K562 (cell line): ENCODE results near the gene NADSYN1. TPM values are rescaled to one million over a fixed set of nuclear protein-coding genes. Genes with fewer than 3 reads are reported as not detected.

ENCODE experiments used
- ATAC-seq: fragments of 200-7000 bp; cut with Tn5 transposase; 3 replicates; pipeline ENCODE4 v1.9.1; 2020; ENCODE audit warnings: moderate library complexity
- BruUV-seq: library from RNA; stranded (reverse); fragments of 400-500 nt; replicated peaks from 2 replicates; lab custom pipeline; 2021; lab: Mats Ljungman, UMichigan
- CTCF ChIA-PET: fragments of 300-600 bp; formaldehyde crosslinking; extraction: SDS; loops from one replicate; lab custom pipeline; 2021; ENCODE audit warnings: low intra/inter-chr PET ratio; lab: Yijun Ruan, JAX
- POLR2A ChIA-PET: fragments of 300-600, 350-650 bp; sonication (Branson Sonifier 250); formaldehyde crosslinking; extraction: SDS; loops from one replicate; lab custom pipeline; 2021; ENCODE audit warnings: antibody characterized with exemption, inconsistent platforms; lab: Yijun Ruan, JAX
- DNase-seq, 4 experiments: peaks; one replicate each; pipeline versions ENCODE4 v3.0.0 to v3.0.0-alpha.2; 2011 to 2018; ENCODE audit warnings: low spot score in 3 of 4, mixed read lengths in 3 of 4; ENCODE audit errors: extremely low read depth in 1 of 4
- FAIRE-seq: peaks from 2 replicates; lab custom pipeline; 2011; peaks lifted over from hg19 to GRCh38; lab: Jason Lieb, UNC
- H2AFZ ChIP-seq: 2 replicates; pipeline ENCODE4 v1.6.0; 2011; ENCODE audit warnings: low read depth, low read length, control low read depth, inconsistent platforms
- H3K27ac ChIP-seq: fragments of 200-600 bp; 3 replicates; pipeline ENCODE4 v1.8.0; 2011; ENCODE audit warnings: low read depth, mild to moderate bottlenecking, control low read depth, inconsistent platforms, low read length, moderate library complexity, mixed read lengths; ENCODE audit errors: extremely low read depth
- H3K27me3 ChIP-seq, 2 experiments: fragments of 300-600 bp in 1 of 2; 2 replicates in 1 of 2; 3 replicates in 1 of 2; pipeline versions ENCODE4 v1.6.0 to v1.8.0; 2011; ENCODE audit warnings: inconsistent platforms in 2 of 2, low read length in 2 of 2, mild to moderate bottlenecking in 1 of 2, mixed read lengths in 1 of 2, moderate library complexity in 1 of 2; ENCODE audit not compliant: control insufficient read depth in 2 of 2, insufficient read depth in 2 of 2
- H3K36me3 ChIP-seq: fragments of 300-600 bp; 3 replicates; pipeline ENCODE4 v1.8.0; 2011; ENCODE audit warnings: mild to moderate bottlenecking, low read length, inconsistent platforms; ENCODE audit not compliant: control insufficient read depth, insufficient read depth
- H3K4me1 ChIP-seq, 2 experiments: fragments of 200-600 bp in 1 of 2; replicated peaks in 1 of 2; 2 replicates in 1 of 2; 3 replicates in 1 of 2; pipeline versions ENCODE4 v1.5.1 to v1.8.0; 2011; ENCODE audit warnings: inconsistent platforms in 2 of 2, low read length in 2 of 2, mild to moderate bottlenecking in 1 of 2, mixed read lengths in 1 of 2, moderate library complexity in 1 of 2; ENCODE audit not compliant: control insufficient read depth in 2 of 2, insufficient read depth in 2 of 2
- H3K4me2 ChIP-seq: 2 replicates; pipeline ENCODE4 v1.6.1; 2011; ENCODE audit warnings: low read length, control low read depth, inconsistent platforms, mixed read lengths; ENCODE audit not compliant: insufficient read depth
- H3K4me3 ChIP-seq: fragments of 200-600 bp; sonication (generic), shearing (Covaris generic); 2 replicates; pipeline ENCODE4 v1.5.1; 2016; ENCODE audit warnings: control low read depth, inconsistent platforms
- H3K79me2 ChIP-seq: fragments of 200-600 bp; 3 replicates; pipeline ENCODE4 v1.8.0; 2011; ENCODE audit warnings: low read length, inconsistent platforms; ENCODE audit not compliant: control insufficient read depth, insufficient read depth
- H3K9ac ChIP-seq, 2 experiments: 2 replicates each; pipeline versions ENCODE4 v1.6.0 to v1.6.1; 2011; ENCODE audit warnings: low read depth in 2 of 2, low read length in 2 of 2, control low read depth in 1 of 2, inconsistent platforms in 1 of 2, mild to moderate bottlenecking in 1 of 2, mixed read lengths in 1 of 2; ENCODE audit not compliant: insufficient read depth in 1 of 2
- H3K9me1 ChIP-seq: one replicate; pipeline ENCODE4 v1.6.0; 2011; ENCODE audit warnings: inconsistent platforms, mild to moderate bottlenecking, low read length, moderate library complexity; ENCODE audit not compliant: control insufficient read depth, insufficient read depth
- H3K9me3 ChIP-seq: replicated peaks from 2 replicates; pipeline ENCODE4 v1.5.1; 2011; ENCODE audit warnings: low read depth, low read length, inconsistent platforms; ENCODE audit not compliant: control insufficient read depth, insufficient read depth
- H4K20me1 ChIP-seq: replicated peaks from 2 replicates; pipeline ENCODE4 v1.6.1; 2011; ENCODE audit warnings: low read length, inconsistent platforms, mixed read lengths; ENCODE audit not compliant: control insufficient read depth, insufficient read depth
- BMI1 ChIP-seq: fragments of 150-350 bp; IDR thresholded peaks from 2 replicates; pipeline ENCODE4 v1.6.1; 2014; ENCODE audit warnings: low read length
- HIVEP1 ChIP-seq: fragments of 250-450 bp; sonication (Bioruptor Pico); IDR thresholded peaks from 2 replicates; pipeline ENCODE4 v1.4.0; 2020; ENCODE audit warnings: mild to moderate bottlenecking
- POLR3G ChIP-seq: IDR thresholded peaks from 2 replicates; pipeline ENCODE4 v1.6.1; 2011; ENCODE audit not compliant: insufficient read length, insufficient replicate concordance; ENCODE audit errors: extremely low read depth
- PYGO2 ChIP-seq: fragments of 450-650 bp; IDR thresholded peaks from 2 replicates; pipeline ENCODE4 v1.6.1; 2016; ENCODE audit warnings: mild to moderate bottlenecking, missing genetic modification characterization, moderate library complexity, missing compliant biosample characterization
- SAP30 ChIP-seq: fragments of 200-600 bp; sonication (generic); IDR thresholded peaks from 2 replicates; pipeline ENCODE4 v1.6.1; 2012; ENCODE audit warnings: borderline replicate concordance, low read depth, mild to moderate bottlenecking, moderate library complexity, low read length, control low read depth, inconsistent platforms; ENCODE audit not compliant: insufficient read depth, poor library complexity, severe bottlenecking
- TCF7L2 ChIP-seq: fragments of 150-350 bp; IDR thresholded peaks from 2 replicates; pipeline ENCODE4 v1.6.1; 2016; ENCODE audit warnings: low read depth, mild to moderate bottlenecking, low read length, moderate library complexity
- TCFL5 ChIP-seq: fragments of 250-450 bp; sonication (Bioruptor Pico); conservative IDR thresholded peaks from 2 replicates; pipeline ENCODE4 v1.6.1; 2021; ENCODE audit warnings: mild to moderate bottlenecking, moderate library complexity, matching md5 sums
- ZHX1 ChIP-seq: fragments of 150-350 bp; conservative IDR thresholded peaks from 2 replicates; pipeline ENCODE4 v1.6.1; 2014; ENCODE audit warnings: low read length
- ZNF41 ChIP-seq: fragments of 250-450 bp; sonication (Bioruptor Pico); conservative IDR thresholded peaks from 2 replicates; pipeline ENCODE4 v1.4.0; 2020; ENCODE audit warnings: mild to moderate bottlenecking
- WGBS: fragments of 100-300 bp; shearing (Covaris generic); methylation state at CpG from one replicate; pipeline ENCODE4 v1.1.6; 2016; ENCODE audit warnings: low coverage, mixed read lengths; ENCODE audit not compliant: insufficient coverage; ENCODE audit errors: missing lambda C conversion rate; 5-methylcytosine and 5-hydroxymethylcytosine counted together
- in situ Hi-C: fragments of 300-500 bp; cut with MboI; formaldehyde crosslinking; loops from 4 replicates; pipeline ENCODE4 v1.15.0; 2018; ENCODE audit warnings: inconsistent platforms, mixed read lengths
- intact Hi-C: fragments of 100-400 bp; cut with micrococcal nuclease; formaldehyde crosslinking; loops from 2 replicates; pipeline ENCODE4 v1.14.2; 2022
- polyA plus RNA-seq, 8 experiments: library from polyadenylated mRNA; depleted of rRNA in 4 of 8; stranded (reverse) in 5 of 8; unstranded in 3 of 8; fragments of >200 nt; fragmentation: Nextera tagmentation in 2 of 8; fragmentation: Illumina TruSeq in 1 of 8; extraction: Ambion mirVana in 2 of 8; extraction: Trizol in 1 of 8; gene quantifications; 2 replicates each; pipeline versions ENCODE4 v1.2.1 to v1.2.3, GENCODE V29; 2011 to 2014; ENCODE audit warnings: inconsistent platforms in 1 of 8, missing spikeins in 1 of 8
- total RNA-seq, 7 experiments: library from RNA; depleted of rRNA in 6 of 7; stranded (reverse); fragments of >200 nt in 6 of 7; fragmentation: Illumina TruSeq in 2 of 7; extraction: Trizol in 2 of 7; gene quantifications; 2 replicates each; pipeline versions ENCODE4 v1.2.1 to v1.2.3, GENCODE V29; 2011 to 2021; ENCODE audit warnings: low replicate concordance in 1 of 7
- TF ChIP-seq, protein P1 (sequence below), 2 experiments: fragments of 200-800 bp in 1 of 2; sonication (Bioruptor generic) in 1 of 2; sonication (generic) in 1 of 2; formaldehyde crosslinking in 1 of 2; IDR thresholded peaks in 1 of 2; conservative IDR thresholded peaks in 1 of 2; 2 replicates each; pipeline versions ENCODE4 v1.5.0 to v1.6.1; 2016 to 2020; ENCODE audit warnings: missing compliant biosample characterization in 1 of 2, missing genetic modification characterization in 1 of 2, missing genetic modification reagents in 1 of 2
- TF ChIP-seq, protein P2 (sequence below): fragments of 450-650 bp; IDR thresholded peaks from 2 replicates; pipeline ENCODE4 v1.6.1; 2017; ENCODE audit warnings: antibody characterized with exemption

Gene NADSYN1
- total and polyA plus RNA-seq, 9 of the 15 experiments (the other 6 are each of a cell fraction or from before 2014, with no cell fraction given) = 12.7 to 57.3 (median 42.1) TPM

DNA sequence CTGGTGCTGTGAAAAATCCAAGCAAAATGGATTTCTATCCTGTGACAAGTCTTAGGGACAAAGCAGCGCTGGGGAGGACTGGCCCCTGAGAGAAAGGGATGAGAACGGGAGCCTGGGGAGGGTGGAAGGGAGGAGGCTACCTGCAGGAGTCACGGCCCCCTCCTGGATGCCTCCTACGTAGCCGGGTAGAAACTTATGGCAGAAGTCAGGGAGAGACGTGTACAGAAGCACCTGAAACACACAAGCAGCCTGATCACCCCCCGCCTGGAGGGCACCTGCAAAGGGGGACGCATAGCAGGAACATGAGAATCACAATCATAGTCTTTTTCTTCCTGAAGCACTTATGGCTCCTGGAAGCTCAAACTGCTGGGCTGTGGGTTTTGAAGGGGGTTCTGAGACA lies 10.9 kb upstream of the NADSYN1 start:
- TF ChIP-seq, protein P1, sequence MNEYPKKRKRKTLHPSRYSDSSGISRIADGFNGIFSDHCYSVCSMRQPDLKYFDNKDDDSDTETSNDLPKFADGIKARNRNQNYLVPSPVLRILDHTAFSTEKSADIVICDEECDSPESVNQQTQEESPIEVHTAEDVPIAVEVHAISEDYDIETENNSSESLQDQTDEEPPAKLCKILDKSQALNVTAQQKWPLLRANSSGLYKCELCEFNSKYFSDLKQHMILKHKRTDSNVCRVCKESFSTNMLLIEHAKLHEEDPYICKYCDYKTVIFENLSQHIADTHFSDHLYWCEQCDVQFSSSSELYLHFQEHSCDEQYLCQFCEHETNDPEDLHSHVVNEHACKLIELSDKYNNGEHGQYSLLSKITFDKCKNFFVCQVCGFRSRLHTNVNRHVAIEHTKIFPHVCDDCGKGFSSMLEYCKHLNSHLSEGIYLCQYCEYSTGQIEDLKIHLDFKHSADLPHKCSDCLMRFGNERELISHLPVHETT (CRISPR knock-in tag; conservative IDR thresholded peaks at IDR 0.05 in 1 of 2, IDR thresholded peaks at IDR 0.05 in 1 of 2) = no peak
- no peak for TF ChIP-seq TCF7L2
- TF ChIP-seq, protein P2, sequence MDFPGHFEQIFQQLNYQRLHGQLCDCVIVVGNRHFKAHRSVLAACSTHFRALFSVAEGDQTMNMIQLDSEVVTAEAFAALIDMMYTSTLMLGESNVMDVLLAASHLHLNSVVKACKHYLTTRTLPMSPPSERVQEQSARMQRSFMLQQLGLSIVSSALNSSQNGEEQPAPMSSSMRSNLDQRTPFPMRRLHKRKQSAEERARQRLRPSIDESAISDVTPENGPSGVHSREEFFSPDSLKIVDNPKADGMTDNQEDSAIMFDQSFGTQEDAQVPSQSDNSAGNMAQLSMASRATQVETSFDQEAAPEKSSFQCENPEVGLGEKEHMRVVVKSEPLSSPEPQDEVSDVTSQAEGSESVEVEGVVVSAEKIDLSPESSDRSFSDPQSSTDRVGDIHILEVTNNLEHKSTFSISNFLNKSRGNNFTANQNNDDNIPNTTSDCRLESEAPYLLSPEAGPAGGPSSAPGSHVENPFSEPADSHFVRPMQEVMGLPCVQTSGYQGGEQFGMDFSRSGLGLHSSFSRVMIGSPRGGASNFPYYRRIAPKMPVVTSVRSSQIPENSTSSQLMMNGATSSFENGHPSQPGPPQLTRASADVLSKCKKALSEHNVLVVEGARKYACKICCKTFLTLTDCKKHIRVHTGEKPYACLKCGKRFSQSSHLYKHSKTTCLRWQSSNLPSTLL = no peak
- TF ChIP-seq SAP30 = no peak
- TF ChIP-seq BMI1 = no peak
- no peak for TF ChIP-seq POLR3G
- TF ChIP-seq ZHX1 = no peak
- TF ChIP-seq HIVEP1 (CRISPR knock-in tag) = no peak
- no peak for TF ChIP-seq TCFL5 (CRISPR knock-in tag)
- TF ChIP-seq ZNF41 (CRISPR knock-in tag) = no peak
- TF ChIP-seq PYGO2 (tag) = no peak
- WGBS = 95% methylated on average over 8 of the region's 8 CpGs
- Histone ChIP-seq H3K4me1 (peaks cover 3 to 4% of the 10 kb centered on the region in 2 experiments; a peak in 2 of 5 replicates), H3K9ac (no peak overlapping the region), H3K9me3 (0 out of 2 replicates have a peak, but pooled peaks cover 3% of the 10 kb centered on the region), H2AFZ (no peak overlapping the region), H3K4me2 (no peak overlapping the region), H3K9me1 (peaks cover 6% of the 10 kb centered on the region), H3K36me3 (peaks cover 99% of the 10 kb centered on the region), H3K4me3 (no peak overlapping the region), H3K27me3 (no peaks in the 10 kb centered on the region), H4K20me1 (peaks cover 27% of the 10 kb centered on the region; the same call in 1 of the 2 replicates), H3K79me2 (peaks cover 24% of the 10 kb centered on the region), H3K27ac (no peak overlapping the region)
- DNase-seq (no peak), FAIRE-seq (no peak), ATAC-seq (no peak)
- POLR2A ChIA-PET = interaction anchor here (1.0 to 1.6 kb wide), 2 partner anchors 9 to 10 kb away, joined by 5 to 12 read pairs; no protein-coding TSS in a partner anchor
- BruUV-seq = no TSS peak
- CTCF ChIA-PET = no interaction called here
- intact Hi-C loops (loop anchor here (10.0 kb wide), 1 partner anchor 93 kb away; the partner anchor contains the start of gene KRTAP5-8), in situ Hi-C loops (no loop called here)
